Hepatocyte (in vitro differentiated cells): ENCODE measurements around the gene APOB. TPM values are rescaled to one million over a fixed set of nuclear protein-coding genes. Genes with fewer than 3 reads are reported as not detected.

Experiments used
- DNase-seq: peaks from one replicate; pipeline ENCODE4 v3.0.0-alpha.2; 2016; ENCODE audit warnings: low spot score
- H2AFZ ChIP-seq: fragments of 200-600 bp; sonication (generic); 2 replicates; pipeline ENCODE4 v1.6.0; 2016; ENCODE audit warnings: antibody characterized with exemption, mild to moderate bottlenecking
- H3K27ac ChIP-seq: fragments of 200-600 bp; sonication (generic); 2 replicates; pipeline ENCODE4 v1.5.1; 2016; ENCODE audit warnings: mild to moderate bottlenecking
- H3K27me3 ChIP-seq: fragments of 200-600 bp; sonication (generic); 2 replicates; pipeline ENCODE4 v1.6.1; 2016
- H3K36me3 ChIP-seq: fragments of 200-600 bp; sonication (generic); replicated peaks from 2 replicates; pipeline ENCODE4 v1.5.1; 2016; ENCODE audit warnings: low read depth; ENCODE audit not compliant: insufficient read depth
- H3K4me1 ChIP-seq: fragments of 200-600 bp; sonication (generic); 2 replicates; pipeline ENCODE4 v1.5.1; 2016; ENCODE audit warnings: mild to moderate bottlenecking, moderate library complexity; ENCODE audit not compliant: insufficient read depth
- H3K4me2 ChIP-seq: fragments of 200-600 bp; sonication (generic); 2 replicates; pipeline ENCODE4 v1.6.0; 2016
- H3K4me3 ChIP-seq: fragments of 200-600 bp; sonication (generic); 2 replicates; pipeline ENCODE4 v1.5.1; 2016; ENCODE audit warnings: mild to moderate bottlenecking
- H3K79me2 ChIP-seq: fragments of 200-600 bp; sonication (generic); 2 replicates; pipeline ENCODE4 v1.6.0; 2017; ENCODE audit warnings: mild to moderate bottlenecking
- H3K9me2 ChIP-seq: fragments of 200-600 bp; sonication (generic); replicated peaks from 2 replicates; pipeline ENCODE4 v1.6.0; 2017; ENCODE audit warnings: mild to moderate bottlenecking; ENCODE audit not compliant: insufficient read depth
- H3K9me3 ChIP-seq: fragments of 200-600 bp; sonication (generic); 2 replicates; pipeline ENCODE4 v1.5.1; 2016; ENCODE audit warnings: low read depth, mild to moderate bottlenecking
- H4K20me1 ChIP-seq: fragments of 200-600 bp; sonication (generic); 2 replicates; pipeline ENCODE4 v1.6.0; 2016; ENCODE audit warnings: mild to moderate bottlenecking; ENCODE audit not compliant: insufficient read depth, poor library complexity, severe bottlenecking
- EZH2 ChIP-seq: fragments of 200-600 bp; sonication (generic); IDR thresholded peaks from 2 replicates; pipeline ENCODE4 v1.6.1; 2016; ENCODE audit warnings: antibody characterized with exemption, mild to moderate bottlenecking, borderline replicate concordance
- EZH2phosphoT487 ChIP-seq: fragments of 200-600 bp; sonication (generic); IDR thresholded peaks from one replicate; pipeline ENCODE4 v1.6.1; 2018; ENCODE audit warnings: antibody characterized with exemption, mild to moderate bottlenecking, low read depth, moderate library complexity; ENCODE audit not compliant: unreplicated experiment, severe bottlenecking
- WGBS: methylation state at CpG from one replicate; pipeline ENCODE4 v1.1.6; 2016; ENCODE audit warnings: low lambda C conversion rate; ENCODE audit errors: missing lambda C conversion rate; 5-methylcytosine and 5-hydroxymethylcytosine counted together
- polyA plus RNA-seq: library from polyadenylated mRNA; unstranded; fragments of >200 nt; fragmentation: Nextera tagmentation; extraction: Ambion mirVana; gene quantifications from 2 replicates; pipeline ENCODE4 v1.2.1, GENCODE V29; 2016
- total RNA-seq: library from RNA; depleted of rRNA; stranded (reverse); fragments of >200 nt; gene quantifications from 2 replicates; pipeline ENCODE4 v1.2.3, GENCODE V29; 2014
- TF ChIP-seq, protein P1 (sequence below): fragments of 200-600 bp; sonication (generic); IDR thresholded peaks from 2 replicates; pipeline ENCODE4 v1.5.1; 2016; ENCODE audit warnings: antibody characterized with exemption, mild to moderate bottlenecking; ENCODE audit not compliant: poor library complexity

APOB gene
- total and polyA plus RNA-seq, 2 experiments from 2014 or later = 184 to 814 TPM

DNA sequence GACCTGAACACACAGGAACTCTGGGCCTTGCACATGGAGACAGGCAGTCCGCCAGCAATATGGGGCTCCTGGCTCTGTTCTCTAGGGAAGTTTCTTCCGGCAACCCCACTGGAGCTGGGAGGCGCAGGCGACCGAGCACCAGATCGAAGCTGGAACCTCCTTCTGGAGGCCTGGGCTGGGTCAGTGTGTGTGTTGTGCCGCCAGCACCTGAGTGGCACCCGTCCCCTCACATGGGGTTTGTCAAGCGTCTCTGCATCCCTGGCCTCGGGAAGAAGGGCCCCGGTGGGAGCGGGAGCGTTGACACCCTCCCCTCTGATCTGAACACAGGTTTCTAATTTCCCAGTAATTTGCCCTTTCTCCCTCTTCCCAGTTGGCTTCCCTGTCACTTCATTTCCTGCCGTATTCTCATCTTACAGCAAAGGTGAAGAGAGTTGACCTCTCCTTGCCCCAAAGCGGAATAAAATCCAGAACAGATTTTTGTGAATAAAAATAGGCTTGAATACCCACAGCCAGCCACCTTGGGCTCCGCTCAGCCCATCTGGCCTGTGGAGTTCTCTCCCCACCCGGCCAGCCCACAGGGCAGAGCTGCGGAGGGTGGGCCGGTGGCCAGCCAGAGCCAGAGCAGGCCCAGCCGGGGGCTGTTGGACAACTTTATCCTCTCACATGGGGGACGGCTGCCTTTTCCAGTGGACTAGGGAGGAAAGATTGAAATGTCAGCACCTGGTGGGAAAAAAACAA, 85.9 kb downstream of the APOB start:
- peaks cover 7% of the 10 kb centered on the region for H3K27me3 ChIP-seq
- no peak overlapping the region for H2AFZ ChIP-seq
- H3K79me2 ChIP-seq = no peaks in the 10 kb centered on the region
- no peak overlapping the region for H3K27ac ChIP-seq
- WGBS = 74% methylated on average over 21 of the region's 21 CpGs
- no peaks in the 10 kb centered on the region for H3K36me3 ChIP-seq
- H3K9me3 ChIP-seq = no peaks in the 10 kb centered on the region
- no peak overlapping the region for H3K4me2 ChIP-seq
- DNase-seq = no peak
- no peaks in the 10 kb centered on the region for H3K4me1 ChIP-seq
- TF ChIP-seq, protein P1, sequence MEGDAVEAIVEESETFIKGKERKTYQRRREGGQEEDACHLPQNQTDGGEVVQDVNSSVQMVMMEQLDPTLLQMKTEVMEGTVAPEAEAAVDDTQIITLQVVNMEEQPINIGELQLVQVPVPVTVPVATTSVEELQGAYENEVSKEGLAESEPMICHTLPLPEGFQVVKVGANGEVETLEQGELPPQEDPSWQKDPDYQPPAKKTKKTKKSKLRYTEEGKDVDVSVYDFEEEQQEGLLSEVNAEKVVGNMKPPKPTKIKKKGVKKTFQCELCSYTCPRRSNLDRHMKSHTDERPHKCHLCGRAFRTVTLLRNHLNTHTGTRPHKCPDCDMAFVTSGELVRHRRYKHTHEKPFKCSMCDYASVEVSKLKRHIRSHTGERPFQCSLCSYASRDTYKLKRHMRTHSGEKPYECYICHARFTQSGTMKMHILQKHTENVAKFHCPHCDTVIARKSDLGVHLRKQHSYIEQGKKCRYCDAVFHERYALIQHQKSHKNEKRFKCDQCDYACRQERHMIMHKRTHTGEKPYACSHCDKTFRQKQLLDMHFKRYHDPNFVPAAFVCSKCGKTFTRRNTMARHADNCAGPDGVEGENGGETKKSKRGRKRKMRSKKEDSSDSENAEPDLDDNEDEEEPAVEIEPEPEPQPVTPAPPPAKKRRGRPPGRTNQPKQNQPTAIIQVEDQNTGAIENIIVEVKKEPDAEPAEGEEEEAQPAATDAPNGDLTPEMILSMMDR = no peak
- no peak for TF ChIP-seq EZH2
- TF ChIP-seq EZH2phosphoT487 = no peak
- no peak overlapping the region for H3K4me3 ChIP-seq
- H4K20me1 ChIP-seq = no peaks in the 10 kb centered on the region
- no peaks in the 10 kb centered on the region for H3K9me2 ChIP-seq

DNA sequence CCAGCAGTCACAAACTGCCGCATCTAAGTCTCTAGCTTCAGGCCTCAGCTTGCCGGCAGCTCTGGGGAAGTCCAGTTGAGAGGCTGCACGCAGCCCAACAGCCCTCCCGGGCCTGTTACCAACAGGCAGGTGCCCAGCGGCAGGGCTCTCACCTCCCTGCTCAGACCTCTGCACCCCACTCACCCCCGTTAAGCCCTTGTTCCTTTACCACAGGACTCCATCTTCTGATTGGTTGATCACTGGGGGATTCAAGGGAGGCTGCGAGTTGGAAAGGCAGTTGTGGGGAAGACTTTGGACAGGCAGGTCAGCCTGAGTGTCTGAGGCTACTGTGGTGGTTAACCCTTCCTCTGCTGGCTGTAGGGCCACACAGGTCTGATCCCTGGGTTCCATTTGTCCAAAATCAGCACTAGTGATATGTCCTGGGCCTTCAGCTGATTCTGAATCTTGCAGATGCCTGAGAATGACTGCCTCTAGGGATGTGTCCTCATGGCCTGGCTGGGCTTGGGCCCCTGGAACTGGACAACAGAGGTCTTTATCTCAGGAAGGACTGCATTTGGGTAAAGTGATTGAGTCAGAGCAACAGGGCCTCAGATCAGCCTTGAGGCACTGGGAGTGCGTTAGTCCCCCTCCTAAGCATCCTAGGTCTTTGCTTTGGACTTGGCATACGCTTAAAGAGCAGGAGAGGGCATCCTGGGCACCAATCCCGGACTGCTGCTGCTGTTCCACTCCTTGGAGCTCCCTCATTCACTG, 88.4 kb downstream of the APOB start:
- no peak overlapping the region for H3K4me2 ChIP-seq
- H3K36me3 ChIP-seq = no peaks in the 10 kb centered on the region
- H3K9me3 ChIP-seq = no peaks in the 10 kb centered on the region
- H3K27ac ChIP-seq = no peak overlapping the region
- H3K4me3 ChIP-seq = no peak overlapping the region
- no peak for DNase-seq
- H3K27me3 ChIP-seq = no peaks in the 10 kb centered on the region
- no peaks in the 10 kb centered on the region for H3K4me1 ChIP-seq
- no peaks in the 10 kb centered on the region for H3K79me2 ChIP-seq
- TF ChIP-seq, protein P1 = no peak
- TF ChIP-seq EZH2phosphoT487 (no peak), EZH2 (no peak)
- whole genome bisulfite sequencing = 71% methylated on average over 10 of the region's 10 CpGs
- no peak overlapping the region for H2AFZ ChIP-seq
- H4K20me1 ChIP-seq = no peaks in the 10 kb centered on the region
- H3K9me2 ChIP-seq = no peaks in the 10 kb centered on the region

DNA sequence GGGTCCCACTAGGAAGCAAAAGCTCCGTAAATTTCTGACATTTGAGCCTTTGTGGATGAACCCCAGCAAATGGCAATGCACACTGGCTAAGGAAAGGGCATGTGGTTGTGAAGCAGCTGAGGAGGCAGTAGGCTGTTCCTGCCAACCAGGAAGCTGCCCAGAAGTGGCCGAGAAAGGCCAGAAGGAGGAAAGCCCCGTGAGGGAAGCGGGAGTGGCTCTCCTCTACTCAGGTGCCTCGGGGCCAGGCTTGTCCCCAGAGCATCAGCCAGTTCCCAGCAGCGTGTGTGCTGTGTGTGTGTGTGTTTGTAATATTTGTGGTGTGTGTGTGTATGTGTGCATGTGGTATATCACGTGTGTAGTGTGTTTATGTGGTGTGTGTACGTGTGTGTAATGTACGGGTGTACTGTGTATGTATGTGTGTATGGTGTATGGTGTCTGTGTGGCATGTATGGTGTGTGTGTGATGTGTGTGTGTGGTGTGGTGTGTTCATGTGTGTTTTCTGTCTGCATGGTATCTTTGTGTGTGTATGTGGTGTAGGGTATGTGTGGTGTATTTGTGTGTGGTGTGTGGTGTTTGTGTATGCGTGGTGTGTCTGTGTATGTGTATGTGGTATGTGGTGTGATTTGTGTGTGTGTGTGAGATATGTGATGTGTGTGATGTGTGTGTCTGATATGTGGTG, 90.6 kb downstream of the APOB start:
- TF ChIP-seq EZH2phosphoT487 (no peak), EZH2 (no peak)
- TF ChIP-seq, protein P1 = no peak
- Histone ChIP-seq H3K27me3 (no peaks in the 10 kb centered on the region), H3K79me2 (no peaks in the 10 kb centered on the region), H4K20me1 (no peaks in the 10 kb centered on the region), H3K27ac (no peak overlapping the region), H3K36me3 (no peaks in the 10 kb centered on the region), H2AFZ (no peak overlapping the region), H3K9me3 (no peaks in the 10 kb centered on the region), H3K4me2 (no peak overlapping the region), H3K4me3 (no peak overlapping the region), H3K9me2 (no peaks in the 10 kb centered on the region), H3K4me1 (no peaks in the 10 kb centered on the region)
- 88% methylated on average over 10 of the region's 10 CpGs for WGBS
- no peak for DNase-seq

Other genes with a start within 250 kb of the APOB start
- 27.8 and 30.1 TPM in 2 replicates for gene LDAH, start 221.0 kb downstream of the APOB start, total RNA-seq
- gene LDAH, start 221.0 kb downstream of the APOB start, polyA plus RNA-seq = 15.2 and 16.9 TPM in 2 replicates
- 0.07 and 0.08 TPM in 2 replicates for gene TDRD15, start 79.9 kb upstream of the APOB start, total RNA-seq
- gene TDRD15, start 79.9 kb upstream of the APOB start, polyA plus RNA-seq = not detected in 2 replicates